ENCODE measurements around the gene MEOX1.

DNA sequence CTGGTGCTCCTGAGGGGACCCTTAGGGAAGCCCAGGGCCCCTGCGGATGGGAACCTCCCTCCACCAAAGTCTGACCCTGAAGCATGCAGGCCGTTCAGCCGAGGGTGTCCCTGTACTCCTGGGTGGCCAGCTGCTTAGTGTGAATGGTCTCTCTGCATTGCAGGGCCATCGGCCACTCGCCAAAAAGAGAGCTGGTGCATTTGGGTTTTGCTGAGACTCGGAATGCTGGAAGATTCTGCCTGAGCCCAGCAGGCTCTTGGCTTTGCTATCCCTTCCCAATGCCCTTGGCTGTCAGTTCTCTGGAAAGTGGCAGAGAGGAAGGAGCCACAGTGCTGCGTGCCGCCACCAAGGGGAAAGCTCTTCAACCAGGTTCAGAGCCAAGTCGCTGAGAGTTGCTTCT is 2.8 kb downstream of the MEOX1 start:
- TF ChIP-seq, protein P1, sequence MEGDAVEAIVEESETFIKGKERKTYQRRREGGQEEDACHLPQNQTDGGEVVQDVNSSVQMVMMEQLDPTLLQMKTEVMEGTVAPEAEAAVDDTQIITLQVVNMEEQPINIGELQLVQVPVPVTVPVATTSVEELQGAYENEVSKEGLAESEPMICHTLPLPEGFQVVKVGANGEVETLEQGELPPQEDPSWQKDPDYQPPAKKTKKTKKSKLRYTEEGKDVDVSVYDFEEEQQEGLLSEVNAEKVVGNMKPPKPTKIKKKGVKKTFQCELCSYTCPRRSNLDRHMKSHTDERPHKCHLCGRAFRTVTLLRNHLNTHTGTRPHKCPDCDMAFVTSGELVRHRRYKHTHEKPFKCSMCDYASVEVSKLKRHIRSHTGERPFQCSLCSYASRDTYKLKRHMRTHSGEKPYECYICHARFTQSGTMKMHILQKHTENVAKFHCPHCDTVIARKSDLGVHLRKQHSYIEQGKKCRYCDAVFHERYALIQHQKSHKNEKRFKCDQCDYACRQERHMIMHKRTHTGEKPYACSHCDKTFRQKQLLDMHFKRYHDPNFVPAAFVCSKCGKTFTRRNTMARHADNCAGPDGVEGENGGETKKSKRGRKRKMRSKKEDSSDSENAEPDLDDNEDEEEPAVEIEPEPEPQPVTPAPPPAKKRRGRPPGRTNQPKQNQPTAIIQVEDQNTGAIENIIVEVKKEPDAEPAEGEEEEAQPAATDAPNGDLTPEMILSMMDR (IDR thresholded peaks at IDR 0.05; ENCODE audit: insufficient read depth, low read depth, low read length) = no peak
- no peak for TF ChIP-seq EZH2 (IDR thresholded peaks at IDR 0.05; ENCODE audit: insufficient read depth, low read length)
